Fibroblast of mammary gland (primary cell): ENCODE measurements around the gene TTYH2.

Experiments
- DNase-seq: peaks from one replicate; pipeline ENCODE4 v3.0.0-alpha.2; 2010; ENCODE audit warnings: low read depth
- H3K4me3 ChIP-seq: 2 replicates; pipeline ENCODE4 v1.5.1; 2011; ENCODE audit warnings: low read depth, mild to moderate bottlenecking, low read length, moderate library complexity; ENCODE audit not compliant: control insufficient read depth
- TF ChIP-seq, protein P1 (sequence below): conservative IDR thresholded peaks from 2 replicates; pipeline ENCODE4 v1.5.1; 2011; ENCODE audit warnings: low read depth, low read length, inconsistent platforms; ENCODE audit not compliant: control insufficient read depth, insufficient read depth

TTYH2 gene

DNA sequence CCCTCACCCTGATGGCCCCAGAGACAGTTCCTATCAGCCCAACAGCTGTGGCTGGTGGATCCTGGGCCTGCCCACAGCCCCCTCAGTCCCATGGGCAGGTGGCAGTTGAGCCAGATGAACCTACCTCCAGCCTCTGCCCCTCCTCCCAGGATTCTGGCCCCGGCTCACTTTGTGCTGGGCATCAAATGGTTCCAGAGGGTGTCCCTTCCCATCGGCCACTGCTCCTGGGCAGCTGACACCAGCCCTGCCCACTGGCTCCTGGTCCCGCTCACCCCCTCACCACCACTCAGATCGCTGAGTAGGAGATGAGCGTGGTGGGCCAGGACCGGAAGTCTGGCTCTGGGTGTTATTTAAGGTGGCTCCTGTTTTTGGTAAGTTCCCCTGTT, 2.0 kb downstream of the TTYH2 start:
- no peak overlapping the region for H3K4me3 ChIP-seq
- no peak for DNase-seq

DNA sequence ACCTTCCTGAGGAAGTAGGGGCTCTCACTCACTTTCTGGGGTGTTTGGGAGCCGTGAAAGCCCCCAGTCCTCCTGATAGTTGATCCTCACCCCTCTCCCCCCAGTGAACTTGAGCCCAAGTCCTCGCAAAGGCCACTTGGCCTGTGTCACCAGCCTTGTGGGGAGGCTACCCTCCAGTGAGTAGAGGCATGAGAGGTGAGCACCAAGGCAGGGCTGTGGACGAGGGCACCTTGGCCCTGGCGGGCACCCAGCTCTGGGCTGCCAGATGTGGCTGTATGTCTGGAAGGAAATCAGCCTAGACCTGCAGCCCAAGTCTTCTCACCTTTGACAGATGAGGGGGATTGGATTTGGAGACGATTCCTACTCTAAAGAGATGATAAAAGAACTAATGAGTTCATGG, 3.1 kb downstream of the TTYH2 start:
- TF ChIP-seq, protein P1, sequence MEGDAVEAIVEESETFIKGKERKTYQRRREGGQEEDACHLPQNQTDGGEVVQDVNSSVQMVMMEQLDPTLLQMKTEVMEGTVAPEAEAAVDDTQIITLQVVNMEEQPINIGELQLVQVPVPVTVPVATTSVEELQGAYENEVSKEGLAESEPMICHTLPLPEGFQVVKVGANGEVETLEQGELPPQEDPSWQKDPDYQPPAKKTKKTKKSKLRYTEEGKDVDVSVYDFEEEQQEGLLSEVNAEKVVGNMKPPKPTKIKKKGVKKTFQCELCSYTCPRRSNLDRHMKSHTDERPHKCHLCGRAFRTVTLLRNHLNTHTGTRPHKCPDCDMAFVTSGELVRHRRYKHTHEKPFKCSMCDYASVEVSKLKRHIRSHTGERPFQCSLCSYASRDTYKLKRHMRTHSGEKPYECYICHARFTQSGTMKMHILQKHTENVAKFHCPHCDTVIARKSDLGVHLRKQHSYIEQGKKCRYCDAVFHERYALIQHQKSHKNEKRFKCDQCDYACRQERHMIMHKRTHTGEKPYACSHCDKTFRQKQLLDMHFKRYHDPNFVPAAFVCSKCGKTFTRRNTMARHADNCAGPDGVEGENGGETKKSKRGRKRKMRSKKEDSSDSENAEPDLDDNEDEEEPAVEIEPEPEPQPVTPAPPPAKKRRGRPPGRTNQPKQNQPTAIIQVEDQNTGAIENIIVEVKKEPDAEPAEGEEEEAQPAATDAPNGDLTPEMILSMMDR: no peak
- no peak for DNase-seq
- no peak overlapping the region for H3K4me3 ChIP-seq

More for the DNA sequence above, 2.0 kb downstream of the TTYH2 start:
- TF ChIP-seq, protein P1: no peak

DNA sequence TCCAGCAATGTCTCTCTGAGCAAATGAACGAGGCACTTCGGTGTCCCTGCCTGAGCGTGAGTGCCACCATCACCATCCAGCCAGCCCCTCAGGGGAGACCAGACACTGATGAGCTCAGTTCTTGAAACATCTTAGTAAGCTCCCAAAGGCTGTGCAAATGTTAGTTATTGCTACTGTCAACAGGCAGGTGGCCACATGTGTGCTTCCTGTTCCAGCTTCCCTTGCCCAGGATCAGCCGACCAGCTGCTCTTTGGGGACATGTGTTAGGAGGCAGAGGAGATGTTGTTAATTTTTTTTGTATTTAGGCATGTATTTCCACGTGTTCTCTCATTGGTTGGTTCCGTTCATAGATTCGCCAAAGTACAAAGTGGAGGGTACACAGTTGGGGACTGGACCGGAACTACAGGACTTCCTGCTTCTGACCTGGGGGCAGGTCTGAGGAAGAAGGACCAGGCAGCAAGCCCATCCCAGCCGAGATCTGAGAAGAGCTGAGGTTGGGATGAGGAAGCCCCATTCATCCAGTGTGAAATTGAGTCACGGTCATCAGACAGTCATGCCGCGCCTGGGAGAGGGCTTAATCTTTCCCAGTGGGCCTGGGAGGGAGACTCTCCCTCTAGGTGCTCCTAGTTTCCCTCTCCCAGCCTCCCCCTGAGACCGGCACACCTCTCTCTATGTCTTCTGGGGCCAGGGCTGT, 3.8 kb downstream of the TTYH2 start:
- TF ChIP-seq, protein P1: no peak
- H3K4me3 ChIP-seq: no peak overlapping the region

DNA sequence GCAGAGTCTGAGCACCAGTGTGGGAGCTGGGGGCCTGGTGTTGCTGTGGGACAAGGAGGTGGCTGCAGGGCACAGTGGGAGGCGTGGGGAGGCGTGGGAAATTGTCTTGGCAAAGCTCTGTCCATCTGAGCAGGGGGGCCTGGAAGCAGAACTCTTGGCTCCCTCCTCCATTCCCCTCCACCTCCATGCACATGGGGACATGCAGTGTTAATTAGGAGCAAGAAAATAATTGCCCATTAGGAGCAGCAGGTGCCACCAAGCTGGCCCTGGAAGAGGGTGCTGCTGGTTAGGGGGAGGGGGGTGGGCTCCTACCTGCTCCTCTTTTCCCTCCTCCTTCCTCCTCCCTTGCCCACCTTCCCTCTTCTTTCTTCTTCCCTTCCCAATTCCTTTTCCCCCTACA, 4.5 kb downstream of the TTYH2 start:
- TF ChIP-seq, protein P1: no peak

More for the DNA sequence above, 3.8 kb downstream of the TTYH2 start:
- DNase-seq: no peak

DNA sequence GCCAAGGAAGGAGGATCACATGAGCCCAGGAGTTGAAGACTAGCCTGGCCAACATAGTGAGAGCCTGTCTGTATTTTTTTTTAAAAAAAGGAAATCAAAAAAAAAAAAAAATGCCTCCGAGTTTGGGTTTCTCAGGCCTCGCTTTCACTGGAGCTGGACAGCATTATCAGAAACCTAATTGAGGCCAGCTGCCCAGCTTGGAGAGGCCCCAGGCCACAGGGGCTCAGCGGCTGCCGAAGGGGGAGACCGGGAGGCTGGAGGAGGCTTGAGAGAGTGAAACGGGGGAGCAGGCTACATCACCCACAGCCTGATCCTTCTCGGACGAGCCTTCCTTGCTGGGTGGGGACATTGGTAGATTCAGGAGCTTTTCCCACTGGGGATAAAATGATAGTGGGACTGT, 5.1 kb downstream of the TTYH2 start:
- no peak overlapping the region for H3K4me3 ChIP-seq
- TF ChIP-seq, protein P1: no peak
- DNase-seq: no peak

More for the DNA sequence above, 4.5 kb downstream of the TTYH2 start:
- no peak overlapping the region for H3K4me3 ChIP-seq
- no peak for DNase-seq

DNA sequence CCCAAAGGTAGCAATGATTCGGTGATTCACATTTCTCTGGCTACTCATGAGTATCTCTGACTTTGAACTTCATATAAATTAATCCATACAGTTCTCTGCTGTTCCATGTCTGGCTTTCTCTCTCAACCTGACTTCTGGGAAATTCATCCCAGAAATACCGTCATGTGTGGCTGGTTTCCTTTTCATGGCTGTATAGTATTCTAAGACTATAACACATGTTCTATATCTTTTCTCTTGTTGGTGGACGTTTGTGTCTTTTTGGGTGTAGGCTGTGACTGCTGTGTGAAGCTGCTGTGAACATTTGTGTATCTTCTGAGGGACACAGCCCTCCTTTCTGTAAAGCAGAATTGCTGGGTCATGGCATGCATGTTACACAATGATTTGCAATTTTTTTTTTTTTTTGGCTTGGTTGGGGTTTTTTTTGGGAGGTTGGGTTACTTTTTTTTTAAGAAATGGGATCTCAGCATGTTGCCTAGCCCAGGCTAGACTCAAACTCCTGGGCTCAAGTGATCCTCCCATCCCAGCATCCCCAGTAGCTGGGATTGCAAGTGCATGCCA, 6.3 kb downstream of the TTYH2 start:
- H3K4me3 ChIP-seq: no peak overlapping the region
- no peak for DNase-seq
- TF ChIP-seq, protein P1: no peak

DNA sequence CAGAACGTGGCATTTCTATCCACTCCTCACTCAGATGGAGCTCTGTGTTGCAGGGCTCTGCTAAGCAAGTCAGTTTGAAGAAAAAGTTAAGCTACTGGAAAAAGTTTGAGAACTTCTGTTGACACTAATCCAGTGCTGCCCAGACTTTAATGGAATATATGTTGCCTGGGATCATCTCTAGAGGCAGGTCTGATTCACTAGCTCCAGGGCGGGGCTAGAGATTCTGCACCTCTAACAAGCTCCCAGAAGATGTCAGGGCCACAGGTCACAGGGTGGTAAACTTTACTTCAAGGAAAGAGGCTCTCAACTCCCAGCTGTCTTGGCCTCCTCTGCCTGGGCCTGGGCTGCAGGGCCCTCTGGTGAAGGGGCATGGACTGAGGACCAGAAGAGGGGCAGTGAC, 6.8 kb downstream of the TTYH2 start:
- DNase-seq: no peak
- H3K4me3 ChIP-seq: no peak overlapping the region
- TF ChIP-seq, protein P1: no peak
